GM19328 (cell line): ENCODE data around the gene CEP128.

ENCODE experiments used
- ATAC-seq: cut with Tn5 transposase; IDR thresholded peaks from one replicate; pipeline ENCODE4 v1.9.1; 2021; ENCODE audit warnings: mild to moderate bottlenecking, moderate library complexity; ENCODE audit not compliant: unreplicated experiment

Gene CEP128

GRCh38 chr14:80494769-80495168 lies 446.8 kb downstream of the CEP128 start:
- no peak for ATAC-seq

GRCh38 chr14:80493620-80494019 lies 447.9 kb downstream of the CEP128 start:
- ATAC-seq = no peak

GRCh38 chr14:80491650-80492049 lies 449.9 kb downstream of the CEP128 start:
- ATAC-seq = no peak

- no peak for ATAC-seq
Observed at GRCh38 chr14:80491131-80491530, 450.4 kb downstream of the CEP128 start.

GRCh38 chr14:80489513-80489912 lies 452.0 kb downstream of the CEP128 start:
- no peak for ATAC-seq

- ATAC-seq = no peak
Observed at GRCh38 chr14:80485764-80486163, 455.8 kb downstream of the CEP128 start.

GRCh38 chr14:80483331-80483730 lies 458.2 kb downstream of the CEP128 start:
- no peak for ATAC-seq

- ATAC-seq = no peak
Observed at GRCh38 chr14:80477388-80478160, 464.0 kb downstream of the CEP128 start.

GRCh38 chr14:80475074-80475473 lies 466.5 kb downstream of the CEP128 start:
- ATAC-seq = no peak

- ATAC-seq = no peak
Observed at GRCh38 chr14:80468331-80469122, 473.0 kb downstream of the CEP128 start.

- no peak for ATAC-seq
Observed at GRCh38 chr14:80465546-80466220, 475.9 kb downstream of the CEP128 start.

- no peak for ATAC-seq
Observed at GRCh38 chr14:80464531-80465149, 476.9 kb downstream of the CEP128 start.

- ATAC-seq = no peak
Observed at GRCh38 chr14:80456209-80456608, 485.3 kb downstream of the CEP128 start.

GRCh38 chr14:80455031-80455430 lies 486.5 kb downstream of the CEP128 start:
- ATAC-seq = no peak

GRCh38 chr14:80448267-80448666 lies 493.3 kb downstream of the CEP128 start:
- no peak for ATAC-seq

- no peak for ATAC-seq
Observed at GRCh38 chr14:80447392-80447791, 494.1 kb downstream of the CEP128 start.
